ENCODE data around the gene SLC11A1. TPM values are rescaled to one million over a fixed set of nuclear protein-coding genes. Genes with fewer than 3 reads are reported as not detected.

SLC11A1 gene
- total and polyA plus RNA-seq, 2 experiments from 2014 or later, result 0.31 TPM; not detected in 1

DNA sequence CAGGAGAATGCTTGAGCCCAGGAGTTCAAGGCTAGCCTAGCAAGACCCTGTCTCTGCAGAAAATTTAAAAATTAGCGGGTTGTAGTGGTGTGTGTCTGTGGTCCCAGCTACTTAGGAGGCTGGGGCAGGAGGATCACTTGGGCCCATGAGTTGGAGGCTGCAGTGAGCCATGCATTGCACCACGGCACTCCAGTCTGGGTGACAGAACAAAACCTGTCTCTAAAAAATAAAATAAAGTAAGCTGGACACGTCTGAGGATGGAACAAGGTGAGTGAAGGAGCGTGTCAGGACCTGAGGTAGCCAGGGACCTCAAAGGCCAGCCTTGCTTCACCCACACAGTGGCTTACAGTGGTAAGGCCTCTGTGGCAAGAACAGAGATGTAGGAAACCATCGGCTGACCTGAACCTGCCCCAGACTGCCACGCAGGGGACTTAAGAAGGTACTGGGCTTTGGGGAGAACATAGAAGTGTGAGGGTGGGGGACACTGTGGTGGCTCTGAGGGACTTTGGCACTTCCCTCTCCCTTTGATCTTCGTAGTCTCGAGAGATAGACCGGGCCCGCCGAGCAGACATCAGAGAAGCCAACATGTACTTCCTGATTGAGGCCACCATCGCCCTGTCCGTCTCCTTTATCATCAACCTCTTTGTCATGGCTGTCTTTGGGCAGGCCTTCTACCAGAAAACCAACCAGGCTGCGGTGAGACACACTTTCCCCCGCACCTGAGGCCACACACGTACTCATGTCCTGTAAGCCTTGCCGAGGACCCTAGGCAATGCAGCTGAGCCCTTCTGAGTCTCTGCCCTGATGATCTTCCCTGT is 7.5 kb downstream of the SLC11A1 start (continued):
- TF ChIP-seq ZNF331 (CRISPR knock-in tag; IDR thresholded peaks at IDR 0.05; ENCODE audit: low read depth) (no peak), NANOG (IDR thresholded peaks at IDR 0.05; ENCODE audit: borderline replicate concordance) (no peak), EZH2phosphoT487 (IDR thresholded peaks at IDR 0.05; ENCODE audit: unreplicated experiment) (no peak), STAT1 (IDR thresholded peaks at IDR 0.05; ENCODE audit: unreplicated experiment) (no peak), POLR2AphosphoS5 (IDR thresholded peaks at IDR 0.05; ENCODE audit: low read depth) (no peak), CREB1 (CRISPR knock-in tag; IDR thresholded peaks at IDR 0.05; ENCODE audit: low read depth) (no peak), ZNF114 (CRISPR knock-in tag; IDR thresholded peaks at IDR 0.05) (no peak)
- TF ChIP-seq, protein P1, sequence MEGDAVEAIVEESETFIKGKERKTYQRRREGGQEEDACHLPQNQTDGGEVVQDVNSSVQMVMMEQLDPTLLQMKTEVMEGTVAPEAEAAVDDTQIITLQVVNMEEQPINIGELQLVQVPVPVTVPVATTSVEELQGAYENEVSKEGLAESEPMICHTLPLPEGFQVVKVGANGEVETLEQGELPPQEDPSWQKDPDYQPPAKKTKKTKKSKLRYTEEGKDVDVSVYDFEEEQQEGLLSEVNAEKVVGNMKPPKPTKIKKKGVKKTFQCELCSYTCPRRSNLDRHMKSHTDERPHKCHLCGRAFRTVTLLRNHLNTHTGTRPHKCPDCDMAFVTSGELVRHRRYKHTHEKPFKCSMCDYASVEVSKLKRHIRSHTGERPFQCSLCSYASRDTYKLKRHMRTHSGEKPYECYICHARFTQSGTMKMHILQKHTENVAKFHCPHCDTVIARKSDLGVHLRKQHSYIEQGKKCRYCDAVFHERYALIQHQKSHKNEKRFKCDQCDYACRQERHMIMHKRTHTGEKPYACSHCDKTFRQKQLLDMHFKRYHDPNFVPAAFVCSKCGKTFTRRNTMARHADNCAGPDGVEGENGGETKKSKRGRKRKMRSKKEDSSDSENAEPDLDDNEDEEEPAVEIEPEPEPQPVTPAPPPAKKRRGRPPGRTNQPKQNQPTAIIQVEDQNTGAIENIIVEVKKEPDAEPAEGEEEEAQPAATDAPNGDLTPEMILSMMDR (conservative IDR thresholded peaks at IDR 0.05; ENCODE audit: low read depth in 2 of 2), result no peak
- TF ChIP-seq, protein P2, sequence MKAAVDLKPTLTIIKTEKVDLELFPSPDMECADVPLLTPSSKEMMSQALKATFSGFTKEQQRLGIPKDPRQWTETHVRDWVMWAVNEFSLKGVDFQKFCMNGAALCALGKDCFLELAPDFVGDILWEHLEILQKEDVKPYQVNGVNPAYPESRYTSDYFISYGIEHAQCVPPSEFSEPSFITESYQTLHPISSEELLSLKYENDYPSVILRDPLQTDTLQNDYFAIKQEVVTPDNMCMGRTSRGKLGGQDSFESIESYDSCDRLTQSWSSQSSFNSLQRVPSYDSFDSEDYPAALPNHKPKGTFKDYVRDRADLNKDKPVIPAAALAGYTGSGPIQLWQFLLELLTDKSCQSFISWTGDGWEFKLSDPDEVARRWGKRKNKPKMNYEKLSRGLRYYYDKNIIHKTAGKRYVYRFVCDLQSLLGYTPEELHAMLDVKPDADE (IDR thresholded peaks at IDR 0.05), result no peak

DNA sequence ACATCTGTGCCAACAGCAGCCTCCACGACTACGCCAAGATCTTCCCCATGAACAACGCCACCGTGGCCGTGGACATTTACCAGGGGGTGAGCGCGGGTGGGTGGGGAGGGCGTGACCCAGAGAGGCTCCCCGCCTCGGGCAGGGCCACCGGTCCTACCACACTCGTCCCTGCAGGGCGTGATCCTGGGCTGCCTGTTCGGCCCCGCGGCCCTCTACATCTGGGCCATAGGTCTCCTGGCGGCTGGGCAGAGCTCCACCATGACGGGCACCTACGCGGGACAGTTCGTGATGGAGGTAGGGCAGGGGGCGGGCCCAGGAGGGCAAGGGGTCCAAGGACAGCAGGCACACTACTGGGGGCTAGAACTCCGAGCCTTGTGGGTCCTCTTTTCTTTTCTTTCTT is 9.1 kb downstream of the SLC11A1 start:
- no peak for DNase-seq (ENCODE audit: low spot score)
- Histone ChIP-seq H3K27ac (ENCODE audit: low read depth) (no peak overlapping the region), H3K36me3 (ENCODE audit: insufficient read depth) (no peaks in the 10 kb centered on the region), H3K4me3 (no peak overlapping the region), H3K79me2 (replicated peaks; ENCODE audit: insufficient read depth) (no peaks in the 10 kb centered on the region), H2AFZ (no peak overlapping the region), H3K27me3 (ENCODE audit: insufficient read depth) (peaks cover 19% of the 10 kb centered on the region), H3K4me1 (ENCODE audit: insufficient read depth) (peaks cover 15% of the 10 kb centered on the region; the same call in 1 of the 2 replicates), H3K4me2 (no peak overlapping the region), H4K20me1 (replicated peaks; ENCODE audit: insufficient read depth) (no peaks in the 10 kb centered on the region), H3K9me2 (ENCODE audit: insufficient read depth) (no peaks in the 10 kb centered on the region), H3F3A (replicated peaks; ENCODE audit: low read depth) (peaks cover 12% of the 10 kb centered on the region; the same call in 1 of the 2 replicates)
- ATAC-seq, result no peak
- no peaks in the 10 kb centered on the region for H3K36me3 Mint-ChIP-seq (ENCODE audit: low read depth)
- no peaks in the 10 kb centered on the region for H3K9me3 Mint-ChIP-seq
- peaks cover 37% of the 10 kb centered on the region for H3K27me3 Mint-ChIP-seq (ENCODE audit: insufficient read depth, low read depth, poor library complexity)
- H3K4me1 Mint-ChIP-seq, result peaks cover 18% of the 10 kb centered on the region; the same call in 2 of the 3 replicates
- H3K27ac Mint-ChIP-seq, result no peak overlapping the region
- H3K4me3 Mint-ChIP-seq, result no peak overlapping the region
- TF ChIP-seq, protein P2 (IDR thresholded peaks at IDR 0.05), result no peak
- TF ChIP-seq NANOG (IDR thresholded peaks at IDR 0.05; ENCODE audit: borderline replicate concordance), result no peak
- TF ChIP-seq EZH2phosphoT487 (IDR thresholded peaks at IDR 0.05; ENCODE audit: unreplicated experiment), result no peak
- no peak for TF ChIP-seq ZNF331 (CRISPR knock-in tag; IDR thresholded peaks at IDR 0.05; ENCODE audit: low read depth)
- TF ChIP-seq ZNF114 (CRISPR knock-in tag; IDR thresholded peaks at IDR 0.05), result no peak
- TF ChIP-seq, protein P1 (conservative IDR thresholded peaks at IDR 0.05; ENCODE audit: low read depth in 2 of 2), result no peak
- TF ChIP-seq CREB1 (CRISPR knock-in tag; IDR thresholded peaks at IDR 0.05; ENCODE audit: low read depth), result no peak
- TF ChIP-seq, protein P3, sequence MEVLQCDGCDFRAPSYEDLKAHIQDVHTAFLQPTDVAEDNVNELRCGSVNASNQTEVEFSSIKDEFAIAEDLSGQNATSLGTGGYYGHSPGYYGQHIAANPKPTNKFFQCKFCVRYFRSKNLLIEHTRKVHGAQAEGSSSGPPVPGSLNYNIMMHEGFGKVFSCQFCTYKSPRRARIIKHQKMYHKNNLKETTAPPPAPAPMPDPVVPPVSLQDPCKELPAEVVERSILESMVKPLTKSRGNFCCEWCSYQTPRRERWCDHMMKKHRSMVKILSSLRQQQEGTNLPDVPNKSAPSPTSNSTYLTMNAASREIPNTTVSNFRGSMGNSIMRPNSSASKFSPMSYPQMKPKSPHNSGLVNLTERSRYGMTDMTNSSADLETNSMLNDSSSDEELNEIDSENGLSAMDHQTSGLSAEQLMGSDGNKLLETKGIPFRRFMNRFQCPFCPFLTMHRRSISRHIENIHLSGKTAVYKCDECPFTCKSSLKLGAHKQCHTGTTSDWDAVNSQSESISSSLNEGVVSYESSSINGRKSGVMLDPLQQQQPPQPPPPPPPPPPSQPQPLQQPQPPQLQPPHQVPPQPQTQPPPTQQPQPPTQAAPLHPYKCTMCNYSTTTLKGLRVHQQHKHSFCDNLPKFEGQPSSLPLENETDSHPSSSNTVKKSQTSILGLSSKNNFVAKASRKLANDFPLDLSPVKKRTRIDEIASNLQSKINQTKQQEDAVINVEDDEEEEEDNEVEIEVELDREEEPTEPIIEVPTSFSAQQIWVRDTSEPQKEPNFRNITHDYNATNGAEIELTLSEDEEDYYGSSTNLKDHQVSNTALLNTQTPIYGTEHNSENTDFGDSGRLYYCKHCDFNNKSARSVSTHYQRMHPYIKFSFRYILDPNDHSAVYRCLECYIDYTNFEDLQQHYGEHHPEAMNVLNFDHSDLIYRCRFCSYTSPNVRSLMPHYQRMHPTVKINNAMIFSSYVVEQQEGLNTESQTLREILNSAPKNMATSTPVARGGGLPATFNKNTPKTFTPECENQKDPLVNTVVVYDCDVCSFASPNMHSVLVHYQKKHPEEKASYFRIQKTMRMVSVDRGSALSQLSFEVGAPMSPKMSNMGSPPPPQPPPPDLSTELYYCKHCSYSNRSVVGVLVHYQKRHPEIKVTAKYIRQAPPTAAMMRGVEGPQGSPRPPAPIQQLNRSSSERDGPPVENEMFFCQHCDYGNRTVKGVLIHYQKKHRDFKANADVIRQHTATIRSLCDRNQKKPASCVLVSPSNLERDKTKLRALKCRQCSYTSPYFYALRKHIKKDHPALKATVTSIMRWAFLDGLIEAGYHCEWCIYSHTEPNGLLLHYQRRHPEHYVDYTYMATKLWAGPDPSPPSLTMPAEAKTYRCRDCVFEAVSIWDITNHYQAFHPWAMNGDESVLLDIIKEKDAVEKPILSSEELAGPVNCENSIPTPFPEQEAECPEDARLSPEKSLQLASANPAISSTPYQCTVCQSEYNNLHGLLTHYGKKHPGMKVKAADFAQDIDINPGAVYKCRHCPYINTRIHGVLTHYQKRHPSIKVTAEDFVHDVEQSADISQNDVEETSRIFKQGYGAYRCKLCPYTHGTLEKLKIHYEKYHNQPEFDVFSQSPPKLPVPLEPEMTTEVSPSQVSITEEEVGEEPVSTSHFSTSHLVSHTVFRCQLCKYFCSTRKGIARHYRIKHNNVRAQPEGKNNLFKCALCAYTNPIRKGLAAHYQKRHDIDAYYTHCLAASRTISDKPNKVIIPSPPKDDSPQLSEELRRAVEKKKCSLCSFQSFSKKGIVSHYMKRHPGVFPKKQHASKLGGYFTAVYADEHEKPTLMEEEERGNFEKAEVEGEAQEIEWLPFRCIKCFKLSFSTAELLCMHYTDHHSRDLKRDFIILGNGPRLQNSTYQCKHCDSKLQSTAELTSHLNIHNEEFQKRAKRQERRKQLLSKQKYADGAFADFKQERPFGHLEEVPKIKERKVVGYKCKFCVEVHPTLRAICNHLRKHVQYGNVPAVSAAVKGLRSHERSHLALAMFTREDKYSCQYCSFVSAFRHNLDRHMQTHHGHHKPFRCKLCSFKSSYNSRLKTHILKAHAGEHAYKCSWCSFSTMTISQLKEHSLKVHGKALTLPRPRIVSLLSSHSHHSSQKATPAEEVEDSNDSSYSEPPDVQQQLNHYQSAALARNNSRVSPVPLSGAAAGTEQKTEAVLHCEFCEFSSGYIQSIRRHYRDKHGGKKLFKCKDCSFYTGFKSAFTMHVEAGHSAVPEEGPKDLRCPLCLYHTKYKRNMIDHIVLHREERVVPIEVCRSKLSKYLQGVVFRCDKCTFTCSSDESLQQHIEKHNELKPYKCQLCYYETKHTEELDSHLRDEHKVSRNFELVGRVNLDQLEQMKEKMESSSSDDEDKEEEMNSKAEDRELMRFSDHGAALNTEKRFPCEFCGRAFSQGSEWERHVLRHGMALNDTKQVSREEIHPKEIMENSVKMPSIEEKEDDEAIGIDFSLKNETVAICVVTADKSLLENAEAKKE (CRISPR knock-in tag; IDR thresholded peaks at IDR 0.05), result no peak

Measured in GM23338 (cell line).